Large intestine (tissue), 3 donors: Measurements from ENCODE around the gene CD34. TPM values are rescaled to one million over a fixed set of nuclear protein-coding genes. Genes with fewer than 3 reads are reported as not detected.

Source experiments
- DNase-seq, 2 donors: peaks; one replicate each; pipeline versions ENCODE4 v3.0.0 to v3.0.0-alpha.2; 2013
- H3K27ac ChIP-seq: one replicate; pipeline ENCODE4 v1.5.1; 2013; ENCODE audit warnings: low read length
- H3K27me3 ChIP-seq: 2 replicates; pipeline ENCODE4 v1.6.1; 2013; ENCODE audit warnings: low read length; ENCODE audit not compliant: control insufficient read depth, insufficient read depth
- H3K36me3 ChIP-seq: 2 replicates; pipeline ENCODE4 v1.6.1; 2013; ENCODE audit warnings: low read length; ENCODE audit not compliant: control insufficient read depth, insufficient read depth
- H3K4me1 ChIP-seq: one replicate; pipeline ENCODE4 v1.6.1; 2013; ENCODE audit warnings: low read length; ENCODE audit not compliant: control insufficient read depth, insufficient read depth
- H3K4me3 ChIP-seq: one replicate; pipeline ENCODE4 v1.5.1; 2013; ENCODE audit warnings: low read length
- H3K9me3 ChIP-seq: one replicate; pipeline ENCODE4 v1.6.1; 2013; ENCODE audit warnings: mild to moderate bottlenecking, low read depth, low read length, moderate library complexity; ENCODE audit not compliant: control insufficient read depth
- WGBS: methylation state at CpG from one replicate; pipeline ENCODE4 v1.1.5; 2013; ENCODE audit warnings: low lambda C conversion rate; ENCODE audit not compliant: insufficient coverage; 5-methylcytosine and 5-hydroxymethylcytosine counted together
- polyA plus RNA-seq: library from polyadenylated mRNA; unstranded; fragments of 120-200 nt; gene quantifications from one replicate; pipeline ENCODE4 v1.2.1, GENCODE V29; 2013

The CD34 gene
- polyA plus RNA-seq, 1 donor, result 33.1 TPM

DNA sequence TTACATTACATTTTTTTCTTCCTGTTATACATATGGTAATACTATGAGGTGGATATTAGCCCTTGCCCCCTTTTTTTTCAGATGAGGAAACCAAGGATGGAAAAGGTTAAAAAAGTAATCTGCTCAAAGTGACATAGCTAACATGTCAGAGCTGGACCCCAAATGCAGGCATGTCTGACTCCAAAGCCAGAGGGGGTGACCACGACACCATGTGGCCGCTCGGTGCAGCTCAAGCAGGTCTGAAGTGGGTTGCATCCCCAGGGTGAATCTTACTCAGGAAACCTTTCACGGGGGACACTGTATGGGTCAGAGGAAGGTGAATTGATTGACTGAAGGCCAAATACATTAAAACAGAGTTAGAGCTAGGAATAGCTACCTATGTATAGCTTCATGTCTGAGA is 34.8 kb downstream of the CD34 start:
- Histone ChIP-seq H3K4me3 (no peak overlapping the region), H3K27ac (no peak overlapping the region), H3K36me3 (no peaks in the 10 kb centered on the region), H3K4me1 (peaks cover 9% of the 10 kb centered on the region), H3K27me3 (no peaks in the 10 kb centered on the region), H3K9me3 (no peaks in the 10 kb centered on the region)
- no peak for DNase-seq
- no CpG with 5 or more reads among the region's 4 CpGs for WGBS

DNA sequence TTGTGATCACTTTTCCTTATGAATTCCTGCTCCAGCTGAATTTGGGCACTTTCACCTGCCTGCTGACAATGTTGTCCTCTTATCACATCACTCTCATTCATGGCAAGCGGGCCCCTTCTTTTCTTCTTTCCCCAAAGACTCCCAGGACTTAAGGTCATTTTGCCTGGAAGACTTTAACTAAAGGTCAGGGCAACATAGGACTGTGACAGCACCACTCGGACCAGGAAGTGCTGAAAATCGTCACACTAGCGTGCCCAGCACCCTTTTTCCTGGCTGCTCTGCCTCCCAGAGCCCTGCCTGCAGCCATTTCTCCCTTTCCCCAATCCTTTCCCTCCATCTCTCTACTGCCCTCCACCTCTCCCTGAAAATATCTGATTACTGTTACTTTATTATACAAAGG is 35.4 kb downstream of the CD34 start:
- no peaks in the 10 kb centered on the region for H3K36me3 ChIP-seq
- H3K27ac ChIP-seq, result no peak overlapping the region
- peaks cover 9% of the 10 kb centered on the region for H3K4me1 ChIP-seq
- no peak for DNase-seq
- no peak overlapping the region for H3K4me3 ChIP-seq
- no peaks in the 10 kb centered on the region for H3K27me3 ChIP-seq
- 100% methylated on average over 1 of the region's 4 CpGs for WGBS
- no peaks in the 10 kb centered on the region for H3K9me3 ChIP-seq

- Histone ChIP-seq H3K36me3 (no peaks in the 10 kb centered on the region), H3K27ac (no peak overlapping the region), H3K4me3 (no peak overlapping the region), H3K4me1 (peaks cover 18% of the 10 kb centered on the region), H3K9me3 (no peaks in the 10 kb centered on the region), H3K27me3 (no peaks in the 10 kb centered on the region)
- DNase-seq, result no peak
- 0% methylated on average over 2 of the region's 8 CpGs for WGBS
Measured at GRCh38 chr1:207873055-207873890, 37.7 kb downstream of the CD34 start.

GRCh38 chr1:207872621-207873020 is 38.3 kb downstream of the CD34 start:
- Histone ChIP-seq H3K27me3 (no peaks in the 10 kb centered on the region), H3K27ac (no peak overlapping the region), H3K9me3 (no peaks in the 10 kb centered on the region), H3K4me1 (peaks cover 25% of the 10 kb centered on the region), H3K36me3 (no peaks in the 10 kb centered on the region), H3K4me3 (no peak overlapping the region)
- no peak for DNase-seq
- WGBS, result 100% methylated on average over 1 of the region's 2 CpGs

GRCh38 chr1:207871117-207871649 is 39.7 kb downstream of the CD34 start:
- WGBS, result no CpG with 5 or more reads among the region's 6 CpGs
- no peak overlapping the region for H3K27ac ChIP-seq

GRCh38 chr1:207870306-207871031 is 40.5 kb downstream of the CD34 start:
- Histone ChIP-seq H3K27ac (peak overlapping the region; percentile 1), H3K36me3 (peaks cover 5% of the 10 kb centered on the region), H3K9me3 (no peaks in the 10 kb centered on the region), H3K27me3 (no peaks in the 10 kb centered on the region), H3K4me1 (peaks cover 25% of the 10 kb centered on the region), H3K4me3 (no peak overlapping the region)
- WGBS, result no CpG with 5 or more reads among the region's 4 CpGs
- no peak for DNase-seq

More at GRCh38 chr1:207871117-207871649, 39.7 kb downstream of the CD34 start:
- Histone ChIP-seq H3K4me1 (peaks cover 25% of the 10 kb centered on the region), H3K36me3 (no peaks in the 10 kb centered on the region), H3K9me3 (no peaks in the 10 kb centered on the region), H3K4me3 (no peak overlapping the region), H3K27me3 (no peaks in the 10 kb centered on the region)
- no peak for DNase-seq

- DNase-seq, result peak in 1 of 2 donors; percentile 85
- no peaks in the 10 kb centered on the region for H3K9me3 ChIP-seq
- 30% methylated on average over 2 of the region's 6 CpGs for WGBS
- H3K4me1 ChIP-seq, result peaks cover 25% of the 10 kb centered on the region
- no peaks in the 10 kb centered on the region for H3K27me3 ChIP-seq
- peaks cover 9% of the 10 kb centered on the region for H3K36me3 ChIP-seq
- H3K27ac ChIP-seq, result peak overlapping the region; percentile 50
- H3K4me3 ChIP-seq, result no peak overlapping the region
Measured at GRCh38 chr1:207869859-207870258, 41.1 kb downstream of the CD34 start.

GRCh38 chr1:207868774-207869721 is 41.9 kb downstream of the CD34 start:
- Histone ChIP-seq H3K9me3 (no peaks in the 10 kb centered on the region), H3K27me3 (no peaks in the 10 kb centered on the region), H3K4me1 (peaks cover 25% of the 10 kb centered on the region), H3K4me3 (peak overlapping the region; percentile 65), H3K36me3 (peaks cover 9% of the 10 kb centered on the region), H3K27ac (peak overlapping the region; percentile 50)
- DNase-seq, result peak; percentile 77 to 82
- no CpG with 5 or more reads among the region's 87 CpGs for WGBS

GRCh38 chr1:207868251-207868773 is 42.6 kb downstream of the CD34 start:
- Histone ChIP-seq H3K4me3 (peak overlapping the region; percentile 65), H3K9me3 (no peaks in the 10 kb centered on the region), H3K27me3 (no peaks in the 10 kb centered on the region), H3K36me3 (peaks cover 9% of the 10 kb centered on the region), H3K27ac (peak overlapping the region; percentile 8), H3K4me1 (peaks cover 25% of the 10 kb centered on the region)
- DNase-seq, result peak in 1 of 2 donors; percentile 46
- WGBS, result no CpG with 5 or more reads among the region's 24 CpGs
